Astrocyte (in vitro differentiated cells and primary cell): ENCODE measurements around the gene ENHO. TPM values are rescaled to one million over a fixed set of nuclear protein-coding genes. Genes with fewer than 3 reads are reported as not detected.

ENCODE experiments used
- DNase-seq: peaks from one replicate; pipeline ENCODE4 v3.0.0-alpha.2; 2010; ENCODE audit warnings: low read depth
- FAIRE-seq: peaks from 2 replicates; lab custom pipeline; 2011; peaks lifted over from hg19 to GRCh38; lab: Jason Lieb, UNC
- H2AFZ ChIP-seq: 2 replicates; pipeline ENCODE4 v1.6.0; 2012; ENCODE audit warnings: low read depth, low read length, inconsistent platforms
- H3K27ac ChIP-seq: 2 replicates; pipeline ENCODE4 v1.5.1; 2011; ENCODE audit warnings: low read depth, low read length, inconsistent platforms
- H3K27me3 ChIP-seq: 2 replicates; pipeline ENCODE4 v1.6.0; 2011; ENCODE audit warnings: low read length, inconsistent platforms; ENCODE audit not compliant: insufficient read depth
- H3K36me3 ChIP-seq: 2 replicates; pipeline ENCODE4 v1.5.1; 2011; ENCODE audit warnings: low read length, inconsistent platforms; ENCODE audit not compliant: insufficient read depth
- H3K4me1 ChIP-seq: 2 replicates; pipeline ENCODE4 v1.5.1; 2011; ENCODE audit warnings: low read length, inconsistent platforms; ENCODE audit not compliant: insufficient read depth
- H3K4me2 ChIP-seq: 2 replicates; pipeline ENCODE4 v1.6.0; 2012; ENCODE audit warnings: low read length, inconsistent platforms
- H3K4me3 ChIP-seq: 2 replicates; pipeline ENCODE4 v1.5.1; 2011; ENCODE audit warnings: low read depth, mild to moderate bottlenecking, low read length, inconsistent platforms; ENCODE audit not compliant: insufficient read depth
- H3K79me2 ChIP-seq: 2 replicates; pipeline ENCODE4 v1.6.0; 2012; ENCODE audit warnings: mild to moderate bottlenecking, low read length, inconsistent platforms; ENCODE audit not compliant: insufficient read depth
- H3K9ac ChIP-seq: 2 replicates; pipeline ENCODE4 v1.6.0; 2012; ENCODE audit warnings: mild to moderate bottlenecking, low read length, inconsistent platforms
- H3K9me3 ChIP-seq: 2 replicates; pipeline ENCODE4 v1.5.1; 2012; ENCODE audit warnings: low read depth, mild to moderate bottlenecking, low read length, inconsistent platforms; ENCODE audit not compliant: insufficient read depth
- H4K20me1 ChIP-seq: 2 replicates; pipeline ENCODE4 v1.6.0; 2012; ENCODE audit warnings: low read length, inconsistent platforms; ENCODE audit not compliant: insufficient read depth
- H3K27ac Mint-ChIP-seq: one replicate; pipeline ENCODE4 v1.8.0; 2021; ENCODE audit warnings: mild to moderate bottlenecking, mixed read lengths; ENCODE audit not compliant: unreplicated experiment
- H3K27me3 Mint-ChIP-seq: one replicate; pipeline ENCODE4 v1.8.0; 2021; ENCODE audit warnings: low read depth, mixed read lengths; ENCODE audit not compliant: unreplicated experiment
- H3K36me3 Mint-ChIP-seq: one replicate; pipeline ENCODE4 v1.8.0; 2021; ENCODE audit warnings: low read depth, mixed read lengths; ENCODE audit not compliant: unreplicated experiment
- H3K4me1 Mint-ChIP-seq: one replicate; pipeline ENCODE4 v1.8.0; 2021; ENCODE audit warnings: low read depth, mixed read lengths; ENCODE audit not compliant: unreplicated experiment
- H3K4me3 Mint-ChIP-seq: one replicate; pipeline ENCODE4 v1.8.0; 2021; ENCODE audit warnings: mild to moderate bottlenecking, moderate library complexity, mixed read lengths; ENCODE audit not compliant: unreplicated experiment
- H3K9me3 Mint-ChIP-seq: one replicate; pipeline ENCODE4 v1.8.0; 2021; ENCODE audit warnings: mild to moderate bottlenecking, mixed read lengths; ENCODE audit not compliant: unreplicated experiment
- CTCF ChIP-seq: IDR thresholded peaks from 2 replicates; pipeline ENCODE4 v1.5.1; 2011; ENCODE audit warnings: low read depth, mild to moderate bottlenecking, inconsistent platforms, low read length, moderate library complexity; ENCODE audit not compliant: insufficient read depth
- EZH2 ChIP-seq: IDR thresholded peaks from 2 replicates; pipeline ENCODE4 v1.6.1; 2012; ENCODE audit warnings: mild to moderate bottlenecking, low read length, inconsistent platforms; ENCODE audit not compliant: insufficient read depth
- total RNA-seq: library from RNA; stranded (reverse); gene quantifications from 2 replicates; pipeline ENCODE4 v1.2.1, GENCODE V29; 2021

The ENHO gene
- total RNA-seq, 1 donor from 2014 or later, result 1.1 TPM

- DNase-seq (no peak), FAIRE-seq (no peak)
- TF ChIP-seq EZH2, result no peak
- no peak for TF ChIP-seq CTCF
- H3K4me1 Mint-ChIP-seq, result peaks cover 8% of the 10 kb centered on the region
- Histone ChIP-seq H2AFZ (no peak overlapping the region), H3K79me2 (no peaks in the 10 kb centered on the region), H3K4me1 (no peaks in the 10 kb centered on the region), H3K9me3 (no peaks in the 10 kb centered on the region), H3K4me2 (no peak overlapping the region), H3K4me3 (no peak overlapping the region), H3K27me3 (peaks cover 17% of the 10 kb centered on the region), H3K9ac (no peak overlapping the region), H3K36me3 (no peaks in the 10 kb centered on the region), H4K20me1 (peaks cover 5% of the 10 kb centered on the region), H3K27ac (no peak overlapping the region)
- peaks cover 3% of the 10 kb centered on the region for H3K36me3 Mint-ChIP-seq
- H3K9me3 Mint-ChIP-seq, result no peaks in the 10 kb centered on the region
- no peak overlapping the region for H3K27ac Mint-ChIP-seq
- no peak overlapping the region for H3K4me3 Mint-ChIP-seq
- peaks cover 39% of the 10 kb centered on the region for H3K27me3 Mint-ChIP-seq
These were observed 22.7 kb upstream of the ENHO start for GRCh38 chr9:34545497-34545896.

- Histone ChIP-seq H2AFZ (no peak overlapping the region), H3K4me2 (no peak overlapping the region), H3K9ac (no peak overlapping the region), H3K27me3 (peaks cover 17% of the 10 kb centered on the region), H3K27ac (no peak overlapping the region), H3K4me3 (no peak overlapping the region), H3K36me3 (no peaks in the 10 kb centered on the region), H3K9me3 (no peaks in the 10 kb centered on the region), H3K4me1 (no peaks in the 10 kb centered on the region), H3K79me2 (no peaks in the 10 kb centered on the region), H4K20me1 (peaks cover 5% of the 10 kb centered on the region)
- DNase-seq (no peak), FAIRE-seq (no peak)
- Mint-ChIP-seq H3K9me3 (peaks cover 1% of the 10 kb centered on the region), H3K27me3 (peaks cover 34% of the 10 kb centered on the region), H3K4me3 (no peak overlapping the region), H3K27ac (no peak overlapping the region), H3K36me3 (peaks cover 3% of the 10 kb centered on the region), H3K4me1 (peaks cover 9% of the 10 kb centered on the region)
- TF ChIP-seq CTCF, result no peak
- no peak for TF ChIP-seq EZH2
These were observed 21.2 kb upstream of the ENHO start for GRCh38 chr9:34544035-34544434.

GRCh38 chr9:34541540-34541939, 18.8 kb upstream of the ENHO start:
- H3K4me1 Mint-ChIP-seq, result peaks cover 9% of the 10 kb centered on the region
- Histone ChIP-seq H3K4me1 (no peaks in the 10 kb centered on the region), H3K4me3 (no peak overlapping the region), H3K27ac (no peak overlapping the region), H3K9ac (no peak overlapping the region), H3K79me2 (no peaks in the 10 kb centered on the region), H3K27me3 (peaks cover 13% of the 10 kb centered on the region), H3K36me3 (no peaks in the 10 kb centered on the region), H2AFZ (no peak overlapping the region), H4K20me1 (no peaks in the 10 kb centered on the region), H3K4me2 (no peak overlapping the region), H3K9me3 (no peaks in the 10 kb centered on the region)
- TF ChIP-seq EZH2 (no peak), CTCF (no peak)
- DNase-seq (no peak), FAIRE-seq (no peak)
- H3K36me3 Mint-ChIP-seq, result peaks cover 2% of the 10 kb centered on the region
- H3K27ac Mint-ChIP-seq, result no peak overlapping the region
- peaks cover 22% of the 10 kb centered on the region for H3K27me3 Mint-ChIP-seq
- H3K9me3 Mint-ChIP-seq, result peaks cover 1% of the 10 kb centered on the region
- no peak overlapping the region for H3K4me3 Mint-ChIP-seq
